ENCODE results near the gene SEPHS2.

- TF ChIP-seq POLR2AphosphoS5 (IDR thresholded peaks at IDR 0.05; ENCODE audit: insufficient read depth, low read depth, low read length) (no peak), EZH2 (IDR thresholded peaks at IDR 0.05; ENCODE audit: borderline replicate concordance, low read depth, low read length, severe bottlenecking) (no peak)
Observed at GRCh38 chr16:30470632-30470995, 24.9 kb upstream of the SEPHS2 start.
